ENCODE measurements around the gene ANGPT4. TPM values are rescaled to one million over a fixed set of nuclear protein-coding genes. Genes with fewer than 3 reads are reported as not detected.

The ANGPT4 gene
- total and polyA plus RNA-seq, 9 of the 15 experiments (the other 6 are each of a cell fraction or from before 2014, with no cell fraction given) = not detected

- TF ChIP-seq ARID4B (CRISPR knock-in tag; IDR thresholded peaks at IDR 0.05) (peak; percentile 80; the same call in 1 of the 2 replicates), E2F1 (CRISPR knock-in tag; IDR thresholded peaks at IDR 0.05) (no peak), CREM (IDR thresholded peaks at IDR 0.05; ENCODE audit: low read depth) (peak; percentile 28), RBM15 (IDR thresholded peaks at IDR 0.05; ENCODE audit: insufficient read depth, low read length) (no peak), EGR1 (conservative IDR thresholded peaks at IDR 0.05) (peak; percentile 36; the same call in 1 of the 2 replicates), ZNF511 (CRISPR knock-in tag; IDR thresholded peaks at IDR 0.05) (0 out of 2 replicates have a peak, but pooled peaks have one; percentile 49), SPI1 (IDR thresholded peaks at IDR 0.05; ENCODE audit: borderline replicate concordance, low read depth, low read length) (peak; percentile 73), U2AF1 (optimal IDR thresholded peaks at IDR 0.05; ENCODE audit: low read depth, low read length) (peak; percentile 32), UBTF (IDR thresholded peaks at IDR 0.05; ENCODE audit: borderline replicate concordance in 1 of 2, low read depth in 2 of 2, low read length in 2 of 2) (peak in 1 of 2 experiments; percentile 38; a peak in 1 of 4 replicates), PCBP1 (IDR thresholded peaks at IDR 0.05; ENCODE audit: low read depth, low read length, poor library complexity, severe bottlenecking) (no peak), MTA3 (IDR thresholded peaks at IDR 0.05; ENCODE audit: borderline replicate concordance) (peak; percentile 77; the same call in 1 of the 2 replicates), TGIF2 (CRISPR knock-in tag; IDR thresholded peaks at IDR 0.05) (0 out of 2 replicates have a peak, but pooled peaks have one; percentile 13), RBM25 (IDR thresholded peaks at IDR 0.05; ENCODE audit: low read depth, low read length, severe bottlenecking) (peak; percentile 32), MNT (conservative IDR thresholded peaks at IDR 0.05) (peak; percentile 85 to 90)
These were observed 82.5 kb downstream of the ANGPT4 start, which contains the start of gene FAM110A (continued) for GRCh38 chr20:833450-834150.

Measured in K562 (cell line).